HFF-Myc (cell line): ENCODE results near the gene C16orf74.

Experiments
- DNase-seq: peaks from one replicate; pipeline ENCODE4 v3.0.0-alpha.2; 2011; ENCODE audit warnings: low read depth; ENCODE audit errors: extremely low read depth
- H3K4me3 ChIP-seq: replicated peaks from 2 replicates; pipeline ENCODE4 v1.5.1; 2011; ENCODE audit warnings: low read depth, mild to moderate bottlenecking, control low read depth, low read length
- TF ChIP-seq, protein P1 (sequence below): IDR thresholded peaks from 2 replicates; pipeline ENCODE4 v1.5.1; 2012; ENCODE audit warnings: mild to moderate bottlenecking, low read depth, low read length, control low read depth; ENCODE audit errors: missing control alignments

The C16orf74 gene

DNA sequence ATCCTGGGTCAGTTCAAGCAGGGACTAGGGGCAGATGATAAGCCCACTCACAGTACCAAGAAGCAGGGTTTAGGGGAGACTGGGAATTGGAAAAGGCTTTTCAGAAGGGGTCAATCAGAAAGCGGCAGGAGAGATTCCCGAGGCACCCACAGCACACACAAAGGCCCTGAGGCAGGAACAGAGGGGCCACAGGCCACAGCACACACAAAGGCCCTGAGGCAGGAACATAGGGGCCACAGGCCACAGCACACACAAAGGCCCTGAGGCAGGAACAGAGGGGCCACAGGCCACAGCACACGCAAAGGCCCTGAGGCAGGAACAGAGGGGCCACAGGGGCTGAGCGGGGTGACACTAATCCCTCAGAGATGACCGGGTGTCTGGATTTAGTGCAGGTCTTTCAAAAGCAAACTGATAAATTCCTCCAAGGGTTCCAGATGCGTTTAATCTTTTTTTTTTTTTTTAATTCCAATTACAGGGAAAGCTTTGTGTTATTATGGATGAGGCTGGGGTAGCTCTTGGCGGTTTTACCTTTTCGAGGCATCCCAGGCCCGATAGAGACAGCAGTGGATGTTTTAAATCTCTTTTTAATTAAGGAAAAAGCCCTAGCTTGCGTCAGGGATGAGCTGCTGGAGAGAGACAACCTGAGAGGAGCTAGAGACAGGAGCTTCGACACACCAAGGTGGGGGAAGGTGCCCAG lies 31.1 kb downstream of the C16orf74 start:
- no peak overlapping the region for H3K4me3 ChIP-seq
- DNase-seq = no peak
- TF ChIP-seq, protein P1, sequence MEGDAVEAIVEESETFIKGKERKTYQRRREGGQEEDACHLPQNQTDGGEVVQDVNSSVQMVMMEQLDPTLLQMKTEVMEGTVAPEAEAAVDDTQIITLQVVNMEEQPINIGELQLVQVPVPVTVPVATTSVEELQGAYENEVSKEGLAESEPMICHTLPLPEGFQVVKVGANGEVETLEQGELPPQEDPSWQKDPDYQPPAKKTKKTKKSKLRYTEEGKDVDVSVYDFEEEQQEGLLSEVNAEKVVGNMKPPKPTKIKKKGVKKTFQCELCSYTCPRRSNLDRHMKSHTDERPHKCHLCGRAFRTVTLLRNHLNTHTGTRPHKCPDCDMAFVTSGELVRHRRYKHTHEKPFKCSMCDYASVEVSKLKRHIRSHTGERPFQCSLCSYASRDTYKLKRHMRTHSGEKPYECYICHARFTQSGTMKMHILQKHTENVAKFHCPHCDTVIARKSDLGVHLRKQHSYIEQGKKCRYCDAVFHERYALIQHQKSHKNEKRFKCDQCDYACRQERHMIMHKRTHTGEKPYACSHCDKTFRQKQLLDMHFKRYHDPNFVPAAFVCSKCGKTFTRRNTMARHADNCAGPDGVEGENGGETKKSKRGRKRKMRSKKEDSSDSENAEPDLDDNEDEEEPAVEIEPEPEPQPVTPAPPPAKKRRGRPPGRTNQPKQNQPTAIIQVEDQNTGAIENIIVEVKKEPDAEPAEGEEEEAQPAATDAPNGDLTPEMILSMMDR = no peak

GRCh38 chr16:85718682-85719081 lies 32.2 kb downstream of the C16orf74 start:
- TF ChIP-seq, protein P1 = peak; percentile 75
- H3K4me3 ChIP-seq = no peak overlapping the region
- no peak for DNase-seq

- TF ChIP-seq, protein P1 = no peak
- H3K4me3 ChIP-seq = no peak overlapping the region
- no peak for DNase-seq
Measured at GRCh38 chr16:85718153-85718477, 32.8 kb downstream of the C16orf74 start.

GRCh38 chr16:85717393-85718152 lies 33.3 kb downstream of the C16orf74 start:
- H3K4me3 ChIP-seq = no peak overlapping the region
- TF ChIP-seq, protein P1 = peak; percentile 57
- DNase-seq = peak; percentile 15

GRCh38 chr16:85716680-85717038 lies 34.2 kb downstream of the C16orf74 start:
- DNase-seq = no peak
- TF ChIP-seq, protein P1 = no peak

DNA sequence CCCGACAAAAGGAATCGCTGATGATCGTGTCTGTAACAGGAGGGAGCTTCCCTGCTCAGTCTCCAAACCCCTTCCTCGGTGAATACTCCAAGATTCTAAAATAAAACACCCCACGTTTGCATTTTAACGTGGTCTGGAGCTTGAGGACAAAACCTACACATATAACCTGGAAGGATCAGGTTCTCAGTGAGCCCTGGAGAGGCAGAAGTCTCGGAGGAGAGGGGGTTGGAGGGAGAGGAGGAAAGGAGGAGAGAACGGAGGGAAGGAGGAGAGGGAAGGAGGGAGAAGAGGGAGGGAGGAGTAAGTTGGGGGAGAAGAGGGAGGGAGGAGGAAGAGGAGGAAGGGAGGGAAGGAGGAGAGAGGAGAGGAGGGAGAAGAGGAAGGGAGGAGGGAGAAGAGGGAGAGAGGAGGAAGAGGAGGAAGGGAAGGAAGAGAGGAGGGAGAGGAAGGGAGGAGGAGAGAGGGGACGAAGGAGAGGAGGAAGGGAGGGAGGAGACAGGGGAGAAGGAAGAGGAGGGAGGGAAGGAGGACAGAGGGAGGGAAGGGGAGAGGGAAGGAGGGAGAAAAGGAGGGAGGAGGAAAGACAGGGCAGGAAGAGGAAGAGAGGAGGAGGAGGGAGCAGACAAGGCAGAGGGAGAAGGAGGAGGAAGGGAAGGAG lies 34.7 kb downstream of the C16orf74 start:
- TF ChIP-seq, protein P1 = no peak
- DNase-seq = no peak
- H3K4me3 ChIP-seq = no peak overlapping the region

More at GRCh38 chr16:85716680-85717038, 34.2 kb downstream of the C16orf74 start:
- H3K4me3 ChIP-seq = no peak overlapping the region
